BJ (cell line): ENCODE data around the gene CCNK. TPM values are rescaled to one million over a fixed set of nuclear protein-coding genes. Genes with fewer than 3 reads are reported as not detected.

ENCODE experiments used
- CTCF ChIA-PET: fragments of 350-600 bp; formaldehyde crosslinking; extraction: SDS; loops from one replicate; lab custom pipeline; 2021; ENCODE audit warnings: antibody characterized with exemption, inconsistent platforms; lab: Yijun Ruan, JAX
- POLR2A ChIA-PET: fragments of 300-600 bp; sonication (Branson Sonifier 250); formaldehyde crosslinking; extraction: SDS; loops from one replicate; lab custom pipeline; 2021; ENCODE audit warnings: antibody characterized with exemption; lab: Charles Lee
- DNase-seq: peaks from one replicate; pipeline ENCODE4 v3.0.0-alpha.2; 2011; ENCODE audit warnings: low read depth
- H3K27me3 ChIP-seq: 2 replicates; pipeline ENCODE4 v1.6.0; 2011; ENCODE audit warnings: low read length; ENCODE audit not compliant: control insufficient read depth, insufficient read depth
- H3K36me3 ChIP-seq: 2 replicates; pipeline ENCODE4 v1.5.1; 2011; ENCODE audit warnings: low read length; ENCODE audit not compliant: control insufficient read depth, insufficient read depth
- H3K4me3 ChIP-seq: 2 replicates; pipeline ENCODE4 v1.5.1; 2011; ENCODE audit warnings: low read depth, mild to moderate bottlenecking, control low read depth, low read length
- CTCF ChIP-seq: IDR thresholded peaks from 2 replicates; pipeline ENCODE4 v1.5.1; 2011; ENCODE audit warnings: low read depth, mild to moderate bottlenecking, control low read depth, inconsistent platforms, low read length, moderate library complexity; ENCODE audit not compliant: insufficient read depth
- polyA plus RNA-seq: library from polyadenylated mRNA; depleted of rRNA; stranded (reverse); fragments of >200 nt; gene quantifications from 2 replicates; pipeline ENCODE4 v1.2.3, GENCODE V29; 2011

Gene CCNK
- polyA plus RNA-seq, 1 experiment, result 11.0 TPM

DNA sequence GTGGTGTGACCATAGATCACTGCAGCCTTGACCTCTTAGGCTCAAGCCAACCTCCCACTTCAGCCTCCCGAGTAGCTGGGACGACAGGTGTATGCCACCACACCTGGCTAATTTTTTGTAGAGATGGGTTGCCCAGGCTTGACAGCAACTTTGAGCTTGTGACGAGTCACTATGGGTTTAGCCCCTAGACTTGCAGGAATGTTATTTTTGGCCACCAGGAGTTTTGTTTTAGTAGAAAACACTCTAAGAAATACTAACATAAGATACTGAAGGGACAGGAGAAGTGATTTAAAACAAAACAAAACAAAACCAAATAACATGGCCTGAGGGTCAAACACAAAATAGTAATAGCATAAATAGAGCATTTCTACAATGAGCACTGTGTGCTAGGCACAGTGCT is 27.0 kb upstream of the CCNK start:
- TF ChIP-seq CTCF, result no peak
- ChIA-PET POLR2A (no interaction called here), CTCF (interaction anchor here (1.3 kb wide), 1 partner anchor 61 kb away, joined by 3 read pairs; no protein-coding TSS in a partner anchor)
- no peak overlapping the region for H3K4me3 ChIP-seq
- DNase-seq, result no peak
- peaks cover 3% of the 10 kb centered on the region for H3K36me3 ChIP-seq
- no peaks in the 10 kb centered on the region for H3K27me3 ChIP-seq

GRCh38 chr14:99459481-99460100 is 21.6 kb upstream of the CCNK start:
- Histone ChIP-seq H3K4me3 (no peak overlapping the region), H3K27me3 (no peaks in the 10 kb centered on the region), H3K36me3 (peaks cover 4% of the 10 kb centered on the region)
- ChIA-PET CTCF (interaction anchor here (0.6 to 1.1 kb wide), 5 partner anchors 11 to 131 kb away, joined by 3 to 5 read pairs (median 3); no protein-coding TSS in a partner anchor), POLR2A (no interaction called here)
- TF ChIP-seq CTCF, result no peak
- DNase-seq, result no peak

DNA sequence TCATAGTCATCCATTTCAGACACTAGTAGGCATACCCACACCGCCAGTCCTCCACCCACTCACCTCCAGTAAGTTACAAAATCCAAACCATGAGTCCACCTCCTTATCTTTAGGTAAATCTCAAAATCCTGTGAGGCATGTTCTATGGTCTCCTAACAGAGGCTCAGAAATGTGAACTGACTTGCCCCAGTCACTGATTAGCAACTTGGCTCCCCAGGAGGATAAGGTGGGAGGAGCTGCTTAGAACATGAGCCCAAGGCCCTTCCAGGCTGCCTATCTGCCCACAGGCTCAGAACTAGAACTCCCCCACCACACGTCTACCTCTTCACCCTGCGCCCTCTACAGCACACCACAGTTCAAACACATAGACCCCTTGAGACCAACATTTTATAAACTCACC is 20.4 kb upstream of the CCNK start:
- Histone ChIP-seq H3K36me3 (peaks cover 7% of the 10 kb centered on the region), H3K27me3 (no peaks in the 10 kb centered on the region), H3K4me3 (no peak overlapping the region)
- DNase-seq, result no peak
- TF ChIP-seq CTCF, result no peak
- CTCF ChIA-PET, result no interaction called here
- POLR2A ChIA-PET, result no interaction called here

- CTCF ChIA-PET, result interaction anchor here (1.0 to 1.5 kb wide), 2 partner anchors 10 to 71 kb away, joined by 3 read pairs; no protein-coding TSS in a partner anchor
- no peak for TF ChIP-seq CTCF
- POLR2A ChIA-PET, result interaction anchor here (0.6 kb wide), 1 partner anchor 361 kb away, joined by 4 read pairs; no protein-coding TSS in a partner anchor
- no peak for DNase-seq
- Histone ChIP-seq H3K4me3 (no peak overlapping the region), H3K36me3 (peaks cover 7% of the 10 kb centered on the region), H3K27me3 (no peaks in the 10 kb centered on the region)
Observed at GRCh38 chr14:99461411-99462085, 19.7 kb upstream of the CCNK start.

DNA sequence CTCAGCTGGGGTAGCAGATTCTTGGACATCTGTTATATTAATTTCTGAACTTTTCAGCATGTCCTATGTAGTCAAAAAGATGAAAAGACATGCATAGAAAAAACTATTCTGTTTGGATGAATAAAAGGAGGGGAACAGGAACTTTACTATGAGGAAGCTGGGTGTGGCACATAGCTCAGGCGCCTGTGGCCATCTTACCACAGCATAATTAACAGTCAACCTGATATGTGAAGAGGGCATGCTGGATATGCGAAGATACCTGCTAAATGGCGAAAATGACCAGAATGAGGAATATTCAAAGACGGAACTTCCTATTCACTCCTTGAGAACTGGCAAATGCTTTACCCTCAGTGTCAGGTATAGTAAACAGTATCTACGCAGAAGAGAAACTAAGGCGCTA is 19.0 kb upstream of the CCNK start:
- no peak for TF ChIP-seq CTCF
- POLR2A ChIA-PET, result no interaction called here
- CTCF ChIA-PET, result interaction anchor here (1.0 to 1.5 kb wide), 2 partner anchors 11 to 72 kb away, joined by 3 read pairs; no protein-coding TSS in a partner anchor
- H3K36me3 ChIP-seq, result peaks cover 7% of the 10 kb centered on the region
- no peak for DNase-seq
- H3K4me3 ChIP-seq, result no peak overlapping the region
- H3K27me3 ChIP-seq, result no peaks in the 10 kb centered on the region
